H9 (cell line): ENCODE data around the gene CFAP43. TPM values are rescaled to one million over a fixed set of nuclear protein-coding genes. Genes with fewer than 3 reads are reported as not detected.

Experiments used
- DNase-seq: peaks from one replicate; pipeline ENCODE4 v3.0.0-alpha.2; 2017
- H2AFZ ChIP-seq: one replicate; pipeline ENCODE4 v1.6.1; 2013; ENCODE audit warnings: mild to moderate bottlenecking, low read length, control low read depth, moderate library complexity
- H2AK5ac ChIP-seq: 2 replicates; pipeline ENCODE4 v1.6.1; 2013; ENCODE audit warnings: low read length, control low read depth, mixed read lengths; ENCODE audit not compliant: insufficient read length
- H2BK120ac ChIP-seq: one replicate; pipeline ENCODE4 v1.6.1; 2013; ENCODE audit warnings: low read depth, mild to moderate bottlenecking, low read length, control low read depth, inconsistent platforms; ENCODE audit not compliant: poor library complexity, severe bottlenecking
- H2BK12ac ChIP-seq: 2 replicates; pipeline ENCODE4 v1.6.1; 2013; ENCODE audit warnings: low read length, control low read depth, mixed read lengths, low read depth; ENCODE audit not compliant: insufficient read length
- H2BK15ac ChIP-seq: 2 replicates; pipeline ENCODE4 v1.6.1; 2013; ENCODE audit warnings: low read depth, low read length, control low read depth
- H2BK20ac ChIP-seq: one replicate; pipeline ENCODE4 v1.6.1; 2013; ENCODE audit warnings: low read depth, mild to moderate bottlenecking, low read length, control low read depth, inconsistent platforms; ENCODE audit not compliant: poor library complexity, severe bottlenecking
- H2BK5ac ChIP-seq: 2 replicates; pipeline ENCODE4 v1.6.1; 2013; ENCODE audit warnings: low read length, control low read depth, mixed read lengths; ENCODE audit not compliant: insufficient read length
- H3K14ac ChIP-seq: 2 replicates; pipeline ENCODE4 v1.6.1; 2013; ENCODE audit warnings: low read length, control low read depth; ENCODE audit not compliant: insufficient read depth
- H3K18ac ChIP-seq: 2 replicates; pipeline ENCODE4 v1.6.1; 2013; ENCODE audit warnings: low read depth, mild to moderate bottlenecking, mixed read lengths, low read length, control low read depth; ENCODE audit not compliant: insufficient read length
- H3K23ac ChIP-seq: 2 replicates; pipeline ENCODE4 v1.6.1; 2013; ENCODE audit warnings: low read length, control low read depth, mixed read lengths, low read depth; ENCODE audit not compliant: insufficient read length
- H3K23me2 ChIP-seq: 2 replicates; pipeline ENCODE4 v1.6.1; 2013; ENCODE audit warnings: low read depth, mild to moderate bottlenecking, mixed read lengths, low read length, control low read depth; ENCODE audit not compliant: insufficient read length, poor library complexity, severe bottlenecking
- H3K27ac ChIP-seq: 2 replicates; pipeline ENCODE4 v1.5.1; 2013; ENCODE audit warnings: low read length, control low read depth, mixed read lengths, low read depth; ENCODE audit not compliant: insufficient read length
- H3K27me3 ChIP-seq: 2 replicates; pipeline ENCODE4 v1.6.1; 2013; ENCODE audit warnings: low read length, control low read depth, inconsistent platforms; ENCODE audit not compliant: insufficient read depth
- H3K4ac ChIP-seq: 2 replicates; pipeline ENCODE4 v1.6.1; 2013; ENCODE audit warnings: low read depth, mild to moderate bottlenecking, control low read depth, inconsistent platforms, low read length, moderate library complexity
- H3K4me1 ChIP-seq: 2 replicates; pipeline ENCODE4 v1.6.1; 2013; ENCODE audit warnings: low read length, control low read depth, inconsistent platforms; ENCODE audit not compliant: insufficient read depth
- H3K4me2 ChIP-seq: 2 replicates; pipeline ENCODE4 v1.6.1; 2013; ENCODE audit warnings: low read length, control low read depth, mixed read lengths; ENCODE audit not compliant: insufficient read length, insufficient read depth
- H3K56ac ChIP-seq: 2 replicates; pipeline ENCODE4 v1.6.1; 2013; ENCODE audit warnings: low read depth, mild to moderate bottlenecking, mixed read lengths, low read length, control low read depth; ENCODE audit not compliant: insufficient read length
- H3K79me1 ChIP-seq: 2 replicates; pipeline ENCODE4 v1.6.1; 2013; ENCODE audit warnings: low read depth, mild to moderate bottlenecking, moderate library complexity, low read length, control low read depth, inconsistent platforms; ENCODE audit not compliant: insufficient read depth, poor library complexity, severe bottlenecking
- H3K79me2 ChIP-seq: 2 replicates; pipeline ENCODE4 v1.6.1; 2013; ENCODE audit warnings: low read length, control low read depth, inconsistent platforms; ENCODE audit not compliant: insufficient read depth
- H3K9ac ChIP-seq: 2 replicates; pipeline ENCODE4 v1.6.1; 2013; ENCODE audit warnings: low read length, control low read depth, mixed read lengths; ENCODE audit not compliant: insufficient read length; ENCODE audit errors: extremely low read depth
- H3K9me3 ChIP-seq: one replicate; pipeline ENCODE4 v1.6.1; 2013; ENCODE audit warnings: low read depth, low read length, inconsistent platforms; ENCODE audit not compliant: control insufficient read depth
- H3T11ph ChIP-seq: one replicate; pipeline ENCODE4 v1.6.1; 2013; ENCODE audit warnings: mild to moderate bottlenecking, low read length, control low read depth, inconsistent platforms
- H4K20me1 ChIP-seq: one replicate; pipeline ENCODE4 v1.6.1; 2013; ENCODE audit not compliant: control insufficient read depth, insufficient read length, insufficient read depth
- H4K5ac ChIP-seq: 2 replicates; pipeline ENCODE4 v1.6.1; 2013; ENCODE audit warnings: low read depth, mild to moderate bottlenecking, mixed read lengths, low read length, control low read depth; ENCODE audit not compliant: insufficient read length
- H4K8ac ChIP-seq: replicated peaks from 2 replicates; pipeline ENCODE4 v1.6.1; 2013; ENCODE audit warnings: low read length, control low read depth, mixed read lengths, low read depth; ENCODE audit not compliant: insufficient read length
- H4K91ac ChIP-seq: 2 replicates; pipeline ENCODE4 v1.6.1; 2013; ENCODE audit warnings: low read depth, mild to moderate bottlenecking, moderate library complexity, mixed read lengths, low read length, control low read depth; ENCODE audit not compliant: insufficient read length
- H3K27ac Mint-ChIP-seq, 3 experiments: 2 replicates in 2 of 3; 3 replicates in 1 of 3; pipeline ENCODE4 v1.8.0; 2020 to 2021; ENCODE audit warnings: mixed read lengths in 3 of 3, mild to moderate bottlenecking in 1 of 3, moderate library complexity in 1 of 3
- H3K27me3 Mint-ChIP-seq: 2 replicates; pipeline ENCODE4 v1.8.0; 2021; ENCODE audit warnings: low read depth, mild to moderate bottlenecking, moderate library complexity, mixed read lengths
- H3K36me3 Mint-ChIP-seq, 3 experiments: 2 replicates in 2 of 3; 3 replicates in 1 of 3; pipeline ENCODE4 v1.8.0; 2020 to 2021; ENCODE audit warnings: low read depth in 3 of 3, mixed read lengths in 3 of 3; ENCODE audit not compliant: insufficient read depth in 1 of 3
- H3K4me1 Mint-ChIP-seq, 2 experiments: 2 replicates each; pipeline ENCODE4 v1.8.0; 2020; ENCODE audit warnings: mixed read lengths in 2 of 2
- H3K4me3 Mint-ChIP-seq, 2 experiments: 2 replicates in 1 of 2; 3 replicates in 1 of 2; pipeline ENCODE4 v1.8.0; 2020 to 2021; ENCODE audit warnings: mild to moderate bottlenecking in 2 of 2, mixed read lengths in 2 of 2, moderate library complexity in 1 of 2
- H3K9me3 Mint-ChIP-seq, 2 experiments: 2 replicates in 1 of 2; 3 replicates in 1 of 2; pipeline ENCODE4 v1.8.0; 2020; ENCODE audit warnings: mild to moderate bottlenecking in 2 of 2, mixed read lengths in 2 of 2, moderate library complexity in 1 of 2
- WGBS: extraction: QIAGEN DNeasy Blood & Tissue Kit; methylation state at CpG from one replicate; pipeline ENCODE4 v1.1.7; 2013; ENCODE audit warnings: missing lambda C conversion rate, low lambda C conversion rate, mixed read lengths; ENCODE audit not compliant: insufficient read length; ENCODE audit errors: extremely low coverage; 5-methylcytosine and 5-hydroxymethylcytosine counted together
- total RNA-seq: library from RNA; stranded (reverse); gene quantifications from 2 replicates; pipeline ENCODE4 v1.2.1, GENCODE V29; 2021
- TF ChIP-seq, protein P1 (sequence below): fragments of 200-600 bp; sonication (generic); conservative IDR thresholded peaks from 3 replicates; pipeline ENCODE4 v1.8.0; 2021; ENCODE audit warnings: antibody characterized with exemption, mild to moderate bottlenecking

Gene CFAP43
- total RNA-seq, 1 experiment from 2014 or later, result 0.26 TPM

DNA sequence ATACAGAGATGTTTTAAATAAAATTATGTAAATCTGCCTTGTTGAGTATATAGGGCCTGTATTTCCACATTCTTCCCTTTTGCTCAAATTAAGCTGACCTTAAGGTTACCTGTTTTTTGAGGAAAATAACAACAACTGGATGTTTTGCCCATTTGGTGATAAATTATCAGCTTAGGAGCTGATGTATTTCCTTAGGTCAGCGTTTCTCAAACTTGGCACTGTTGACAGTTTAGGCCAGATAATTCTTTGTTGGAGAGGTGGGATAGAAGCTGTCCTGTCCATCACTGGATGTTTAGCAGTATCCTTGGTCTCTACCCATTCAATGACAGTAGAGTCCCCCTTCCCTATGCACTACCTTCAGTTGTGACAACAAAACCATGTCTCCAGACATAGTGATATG lies 44.0 kb upstream of the CFAP43 start:
- no peak overlapping the region for H3K4me3 Mint-ChIP-seq
- H4K8ac ChIP-seq, result no peak overlapping the region

More for the DNA sequence above, 44.0 kb upstream of the CFAP43 start:
- H3K79me1 ChIP-seq, result no peaks in the 10 kb centered on the region
- no peak overlapping the region for H4K91ac ChIP-seq
- TF ChIP-seq, protein P1, sequence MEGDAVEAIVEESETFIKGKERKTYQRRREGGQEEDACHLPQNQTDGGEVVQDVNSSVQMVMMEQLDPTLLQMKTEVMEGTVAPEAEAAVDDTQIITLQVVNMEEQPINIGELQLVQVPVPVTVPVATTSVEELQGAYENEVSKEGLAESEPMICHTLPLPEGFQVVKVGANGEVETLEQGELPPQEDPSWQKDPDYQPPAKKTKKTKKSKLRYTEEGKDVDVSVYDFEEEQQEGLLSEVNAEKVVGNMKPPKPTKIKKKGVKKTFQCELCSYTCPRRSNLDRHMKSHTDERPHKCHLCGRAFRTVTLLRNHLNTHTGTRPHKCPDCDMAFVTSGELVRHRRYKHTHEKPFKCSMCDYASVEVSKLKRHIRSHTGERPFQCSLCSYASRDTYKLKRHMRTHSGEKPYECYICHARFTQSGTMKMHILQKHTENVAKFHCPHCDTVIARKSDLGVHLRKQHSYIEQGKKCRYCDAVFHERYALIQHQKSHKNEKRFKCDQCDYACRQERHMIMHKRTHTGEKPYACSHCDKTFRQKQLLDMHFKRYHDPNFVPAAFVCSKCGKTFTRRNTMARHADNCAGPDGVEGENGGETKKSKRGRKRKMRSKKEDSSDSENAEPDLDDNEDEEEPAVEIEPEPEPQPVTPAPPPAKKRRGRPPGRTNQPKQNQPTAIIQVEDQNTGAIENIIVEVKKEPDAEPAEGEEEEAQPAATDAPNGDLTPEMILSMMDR, result no peak
- no peak overlapping the region for H2BK12ac ChIP-seq
- H3K23me2 ChIP-seq, result peaks cover 7% of the 10 kb centered on the region
- Mint-ChIP-seq H3K36me3 (peaks cover 0 to 3% (median 0%) of the 10 kb centered on the region in 3 experiments; a peak in 4 of 7 replicates), H3K4me1 (peaks cover 8 to 10% of the 10 kb centered on the region in 2 experiments; a peak in 3 of 4 replicates), H3K9me3 (no peaks in the 10 kb centered on the region), H3K27me3 (peaks cover 7% of the 10 kb centered on the region), H3K27ac (no peak overlapping the region)
- no peak overlapping the region for H3K18ac ChIP-seq
- no peak overlapping the region for H2BK15ac ChIP-seq
- H3K27me3 ChIP-seq, result no peaks in the 10 kb centered on the region
- no peak overlapping the region for H3K27ac ChIP-seq
- H3K4me1 ChIP-seq, result no peaks in the 10 kb centered on the region
- no peak for DNase-seq
- no CpG with 5 or more reads among the region's 1 CpG for WGBS
- no peaks in the 10 kb centered on the region for H4K20me1 ChIP-seq
- H2BK5ac ChIP-seq, result no peak overlapping the region
- H2AK5ac ChIP-seq, result no peak overlapping the region
- H3K79me2 ChIP-seq, result no peaks in the 10 kb centered on the region
- no peak overlapping the region for H3K14ac ChIP-seq
- H3K4ac ChIP-seq, result no peak overlapping the region
- no peak overlapping the region for H2BK120ac ChIP-seq
- H3K23ac ChIP-seq, result no peak overlapping the region
- no peak overlapping the region for H3K4me2 ChIP-seq
- H3K9me3 ChIP-seq, result no peaks in the 10 kb centered on the region
- H3T11ph ChIP-seq, result no peak overlapping the region
- no peak overlapping the region for H4K5ac ChIP-seq
- H2BK20ac ChIP-seq, result no peak overlapping the region
- H3K9ac ChIP-seq, result no peak overlapping the region
- no peak overlapping the region for H3K56ac ChIP-seq
- H2AFZ ChIP-seq, result no peak overlapping the region
